Adrenal gland (tissue), 12 donors: ENCODE results near the gene POFUT1. TPM values are rescaled to one million over a fixed set of nuclear protein-coding genes. Genes with fewer than 3 reads are reported as not detected.
"Not testable (repeated sequence)": the region's sequence is repeated elsewhere in the genome, so short reads cannot be mapped to it uniquely, and the experiment has no call there.

ENCODE experiments used
- DNase-seq, 7 donors: peaks; one replicate each; pipeline ENCODE4 v3.0.0-alpha.2; 2019 to 2020
- H3K27ac ChIP-seq, 5 donors: fragments of 200-600 bp; sonication (generic) in 4 of 5; 1 replicate in 3 of 5; 2 replicates in 2 of 5; pipeline versions ENCODE4 v1.5.1 to v1.8.0; 2016 to 2020; ENCODE audit warnings: mild to moderate bottlenecking in 1 of 5
- H3K27me3 ChIP-seq: fragments of 200-600 bp; 2 replicates; pipeline ENCODE4 v1.8.0; 2021
- H3K36me3 ChIP-seq, 2 donors: fragments of 200-600 bp; replicated peaks in 1 of 2; 1 replicate in 1 of 2; 2 replicates in 1 of 2; pipeline versions ENCODE4 v1.5.1 to v1.8.0; 2018 to 2022
- H3K4me1 ChIP-seq, 2 donors: fragments of 200-600 bp; replicated peaks in 1 of 2; 1 replicate in 1 of 2; 2 replicates in 1 of 2; pipeline versions ENCODE4 v1.5.1 to v1.8.0; 2018 to 2021
- H3K4me3 ChIP-seq, 4 donors: fragments of 200-600 bp; sonication (generic) in 3 of 4; one replicate each; pipeline ENCODE4 v1.5.1; 2016 to 2018
- H3K9me3 ChIP-seq, 3 donors: fragments of 200-600 bp; sonication (generic) in 1 of 3; replicated peaks in 1 of 3; 1 replicate in 2 of 3; 2 replicates in 1 of 3; pipeline versions ENCODE4 v1.5.1 to v1.8.0; 2016 to 2021
- POLR2A ChIP-seq, 2 donors: fragments of 450-650 bp; IDR thresholded peaks; one replicate each; pipeline ENCODE4 v1.6.1; 2017; ENCODE audit warnings: antibody characterized with exemption in 2 of 2, mild to moderate bottlenecking in 2 of 2, moderate library complexity in 1 of 2
- WGBS, 4 donors: extraction: QIAGEN DNeasy Blood & Tissue Kit in 2 of 4; methylation state at CpG; one replicate each; pipeline versions ENCODE4 v1.1.5 to v1.1.7; 2013 to 2017; 5-methylcytosine and 5-hydroxymethylcytosine counted together
- intact Hi-C, 2 donors: fragments of 100-400 bp; cut with DNase I; formaldehyde crosslinking; loops; one replicate each; pipeline versions ENCODE4 v1.14.1 to v1.15.0; 2022 to 2023
- polyA plus RNA-seq, 3 donors: library from polyadenylated mRNA; stranded (reverse); fragments of 200-250 nt in 2 of 3; fragments of 350-450 nt in 1 of 3; fragmentation: Illumina TruSeq in 1 of 3; extraction: RNeasy Lipid Tissue Mini Kit (QIAGEN cat#74804) in 1 of 3; gene quantifications; one replicate each; pipeline ENCODE4 v1.2.3, GENCODE V29; 2013 to 2014
- total RNA-seq, 9 donors: library from RNA; depleted of rRNA in 4 of 9; stranded (reverse); fragments of >200 nt in 4 of 9; fragments of 120-200 nt in 1 of 9; fragmentation: NEBNext Ultra II Directional in 1 of 9; extraction: Animal tissue kit (Norgen Biotek cat#: 25700) in 1 of 9; gene quantifications; one replicate each; pipeline versions ENCODE4 v1.1.0 to v1.2.4, GENCODE V29; 2013 to 2023
- TF ChIP-seq, protein P1 (sequence below), 6 experiments: fragments of 450-650 bp in 4 of 6; fragments of 200-600 bp in 2 of 6; sonication (generic) in 1 of 6; IDR thresholded peaks; 1 replicate in 5 of 6; 2 replicates in 1 of 6; pipeline versions ENCODE4 v1.5.1 to v1.8.0; 2016 to 2021; ENCODE audit warnings: antibody characterized with exemption in 6 of 6, mild to moderate bottlenecking in 2 of 6, moderate library complexity in 1 of 6
- donor health status: healthy with polysubstance abuse.
- donor health status: Bipolar disorder and iron deficiency.
- donor health status: DM: yes; HTN: yes; CAD: no.
- donor health status: DM: no; HTN: no; CAD: no.
- donor health status: DM: no; HTN: no; CAD: no.
- donor health status: DM: yes; HTN: yes; CAD: no.

POFUT1 gene
- total and polyA plus RNA-seq, 12 donors: 8.5 to 45.5 (median 27.7) TPM

DNA sequence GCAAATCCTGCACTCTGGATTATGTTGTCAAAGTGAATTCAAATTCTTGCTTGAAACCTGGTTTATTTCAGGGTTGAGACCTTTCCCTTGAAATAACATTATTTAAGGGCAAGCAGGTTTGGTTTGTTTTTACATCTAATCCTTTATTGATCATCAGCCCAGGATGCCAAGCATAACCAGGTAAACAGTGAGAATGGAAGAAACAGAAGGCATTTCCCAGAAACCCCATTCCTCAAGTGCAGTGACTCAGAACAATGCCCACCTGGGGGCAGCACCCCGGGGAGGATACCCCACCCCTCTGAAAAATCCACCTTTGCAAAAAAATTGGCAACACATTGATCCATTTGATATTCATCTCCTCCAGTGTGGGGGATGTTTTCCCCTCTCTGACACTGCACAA, 32.5 kb downstream of the POFUT1 start:
- DNase-seq: no peak
- intact Hi-C loops: no loop called here

DNA sequence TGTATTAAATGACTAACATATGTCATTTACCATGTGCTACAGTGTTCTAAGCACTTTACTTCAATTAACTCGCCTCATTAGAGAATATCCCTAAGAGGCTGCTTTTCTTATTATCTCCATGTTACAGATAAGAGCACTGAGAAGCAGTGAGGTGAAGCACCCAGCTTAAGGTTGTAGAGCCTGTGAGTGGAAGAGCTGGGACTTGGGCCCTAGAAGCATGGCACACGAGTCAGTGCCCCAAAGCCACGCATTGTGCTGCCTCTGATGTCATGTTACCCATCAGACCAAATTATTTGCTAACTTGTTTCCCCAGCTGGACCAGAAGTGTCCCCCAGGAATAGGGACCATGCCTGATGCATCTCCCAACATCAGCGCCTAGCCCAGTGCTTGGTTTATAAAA, 34.1 kb downstream of the POFUT1 start:
- intact Hi-C loops: no loop called here
- WGBS, 4 donors: 73 to 89% (median 76%) methylated on average over 3 to 4 of the region's 4 CpGs
- no peak for DNase-seq
- H3K4me3 ChIP-seq: no peak overlapping the region
- H3K4me1 ChIP-seq: no peaks in the 10 kb centered on the region
- H3K27ac ChIP-seq: no peak overlapping the region
- TF ChIP-seq, protein P1, sequence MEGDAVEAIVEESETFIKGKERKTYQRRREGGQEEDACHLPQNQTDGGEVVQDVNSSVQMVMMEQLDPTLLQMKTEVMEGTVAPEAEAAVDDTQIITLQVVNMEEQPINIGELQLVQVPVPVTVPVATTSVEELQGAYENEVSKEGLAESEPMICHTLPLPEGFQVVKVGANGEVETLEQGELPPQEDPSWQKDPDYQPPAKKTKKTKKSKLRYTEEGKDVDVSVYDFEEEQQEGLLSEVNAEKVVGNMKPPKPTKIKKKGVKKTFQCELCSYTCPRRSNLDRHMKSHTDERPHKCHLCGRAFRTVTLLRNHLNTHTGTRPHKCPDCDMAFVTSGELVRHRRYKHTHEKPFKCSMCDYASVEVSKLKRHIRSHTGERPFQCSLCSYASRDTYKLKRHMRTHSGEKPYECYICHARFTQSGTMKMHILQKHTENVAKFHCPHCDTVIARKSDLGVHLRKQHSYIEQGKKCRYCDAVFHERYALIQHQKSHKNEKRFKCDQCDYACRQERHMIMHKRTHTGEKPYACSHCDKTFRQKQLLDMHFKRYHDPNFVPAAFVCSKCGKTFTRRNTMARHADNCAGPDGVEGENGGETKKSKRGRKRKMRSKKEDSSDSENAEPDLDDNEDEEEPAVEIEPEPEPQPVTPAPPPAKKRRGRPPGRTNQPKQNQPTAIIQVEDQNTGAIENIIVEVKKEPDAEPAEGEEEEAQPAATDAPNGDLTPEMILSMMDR (IDR thresholded peaks at IDR 0.05): no peak
- no peak for TF ChIP-seq POLR2A (IDR thresholded peaks at IDR 0.05)
- no peaks in the 10 kb centered on the region for H3K36me3 ChIP-seq
- H3K27me3 ChIP-seq: no peaks in the 10 kb centered on the region
- H3K9me3 ChIP-seq: no peaks in the 10 kb centered on the region

More for the DNA sequence above, 32.5 kb downstream of the POFUT1 start:
- Histone ChIP-seq H3K36me3 (peaks cover 0 to 6% of the 10 kb centered on the region in 2 donors), H3K4me1 (no peaks in the 10 kb centered on the region), H3K9me3 (no peaks in the 10 kb centered on the region), H3K27ac (no peak overlapping the region), H3K4me3 (no peak overlapping the region), H3K27me3 (no peaks in the 10 kb centered on the region)
- TF ChIP-seq, protein P1 (IDR thresholded peaks at IDR 0.05): no peak
- TF ChIP-seq POLR2A (IDR thresholded peaks at IDR 0.05): no peak
- 3 to 18% (median 9%) methylated on average over 1 of the region's 1 CpG for WGBS, 4 donors

DNA sequence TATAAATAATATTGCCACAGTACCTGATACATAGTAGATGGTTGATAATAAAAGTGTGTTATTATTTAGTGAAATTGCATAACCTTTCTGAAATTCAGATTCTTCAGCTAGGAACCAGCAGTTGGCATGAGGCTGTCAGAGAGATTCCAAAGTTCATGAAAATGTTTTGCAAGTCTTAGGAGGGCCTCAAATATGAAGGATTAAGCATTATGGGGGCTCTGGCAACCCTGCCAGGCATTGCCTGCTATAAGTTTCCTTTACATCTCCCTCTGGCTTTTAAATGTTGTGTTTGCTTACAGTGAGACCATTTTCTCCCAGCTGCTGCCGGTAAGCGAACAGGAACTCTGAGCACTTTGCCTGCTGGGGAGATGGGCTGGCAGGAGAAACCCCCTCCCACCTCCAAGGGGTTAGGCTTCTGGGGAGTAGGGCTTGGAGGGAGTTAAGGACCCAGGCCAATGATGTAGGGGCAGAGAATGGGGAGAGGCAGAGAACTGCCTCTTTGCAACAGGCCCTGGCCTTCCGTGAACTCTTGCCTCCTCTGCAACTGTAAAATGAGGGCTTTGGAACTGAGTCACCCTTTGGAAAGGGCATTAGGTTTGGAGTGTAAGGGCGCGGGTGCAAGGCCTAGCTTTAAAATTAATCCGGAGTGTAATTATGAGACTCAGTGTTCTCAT, 36.6 kb downstream of the POFUT1 start:
- 85 to 93% (median 89%) methylated on average over 6 of the region's 6 CpGs for WGBS, 4 donors
- DNase-seq: no peak
- Histone ChIP-seq H3K4me3 (no peak overlapping the region), H3K4me1 (no peaks in the 10 kb centered on the region), H3K9me3 (no peaks in the 10 kb centered on the region), H3K27ac (no peak overlapping the region), H3K36me3 (no peaks in the 10 kb centered on the region), H3K27me3 (no peaks in the 10 kb centered on the region)
- TF ChIP-seq POLR2A (IDR thresholded peaks at IDR 0.05): no peak
- TF ChIP-seq, protein P1 (IDR thresholded peaks at IDR 0.05): no peak
- intact Hi-C loops: no loop called here

DNA sequence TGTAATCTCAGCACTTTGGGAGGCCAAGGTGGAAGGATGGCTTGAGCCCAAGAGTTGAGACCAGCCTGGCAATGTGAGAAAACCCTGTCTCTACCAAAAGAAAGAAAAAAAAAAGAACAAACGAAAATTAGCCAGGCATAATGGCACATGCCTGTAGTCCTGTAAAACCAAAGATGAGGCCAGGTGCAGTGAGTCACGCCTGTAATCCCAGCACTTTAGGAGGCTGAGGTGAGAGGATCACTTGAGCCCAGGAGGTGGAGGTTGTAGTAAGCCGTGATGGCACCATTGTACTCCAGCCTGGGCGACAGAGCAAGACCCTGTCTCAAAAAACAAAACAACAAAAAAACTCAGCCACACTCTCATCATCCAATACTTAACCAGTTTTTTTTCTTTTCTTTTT, 37.3 kb downstream of the POFUT1 start:
- Histone ChIP-seq H3K9me3 (no peaks in the 10 kb centered on the region), H3K27me3 (no peaks in the 10 kb centered on the region), H3K36me3 (no peaks in the 10 kb centered on the region), H3K4me3 (no peak overlapping the region), H3K27ac (no peak overlapping the region), H3K4me1 (no peaks in the 10 kb centered on the region)
- WGBS, 4 donors: 79 to 91% (median 87%) methylated on average over 4 of the region's 4 CpGs
- no peak for TF ChIP-seq POLR2A (IDR thresholded peaks at IDR 0.05)
- TF ChIP-seq, protein P1 (IDR thresholded peaks at IDR 0.05): no peak
- intact Hi-C loops: no loop called here
- no peak for DNase-seq

DNA sequence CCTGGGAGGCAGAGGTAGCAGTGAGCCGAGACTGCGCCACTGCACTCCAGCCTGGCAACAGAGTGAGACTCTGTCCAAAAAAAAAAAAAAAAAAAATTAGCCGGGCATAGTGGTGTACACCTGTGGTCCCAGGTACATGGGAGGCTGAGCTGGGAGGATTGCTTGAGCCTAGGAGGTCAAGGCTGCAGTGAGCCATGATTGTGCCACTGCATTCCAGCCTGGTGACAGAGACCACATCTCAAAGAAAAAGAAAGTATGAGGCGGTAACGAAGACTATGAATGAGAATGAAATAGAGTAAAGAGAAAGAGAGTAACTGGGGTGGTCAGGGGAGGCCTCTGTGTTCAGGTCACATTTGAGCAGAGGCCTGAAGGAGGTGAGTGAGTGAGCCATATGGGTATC, 38.5 kb downstream of the POFUT1 start:
- H3K4me1 ChIP-seq, H3K27me3 ChIP-seq, intact Hi-C loops, H3K36me3 ChIP-seq, DNase-seq, H3K27ac ChIP-seq, H3K4me3 ChIP-seq, H3K9me3 ChIP-seq: not testable (repeated sequence)
- 91 to 93% (median 92%) methylated on average over 5 of the region's 5 CpGs for WGBS, 4 donors
